Panc1 (cell line): ENCODE measurements around the gene MAP3K2. TPM values are rescaled to one million over a fixed set of nuclear protein-coding genes. Genes with fewer than 3 reads are reported as not detected.
A peak's percentile ranks its signal among the peaks of the same experiment; 100 is the strongest.

Source experiments
- ATAC-seq: fragments of 200-7000 bp; cut with Tn5 transposase; 2 replicates; pipeline ENCODE4 v1.9.1; 2020; ENCODE audit warnings: mild to moderate bottlenecking, moderate library complexity
- BruUV-seq: library from RNA; stranded (reverse); fragments of 400-500 nt; replicated peaks from 2 replicates; lab custom pipeline; 2021; lab: Mats Ljungman, UMichigan
- CTCF ChIA-PET: fragments of 300-600 bp; sonication (Branson Sonifier 250); formaldehyde crosslinking; loops from one replicate; lab custom pipeline; 2022; ENCODE audit warnings: antibody characterized with exemption; lab: Charles Lee
- POLR2A ChIA-PET: fragments of 300-600 bp; sonication (Branson Sonifier 250); formaldehyde crosslinking; loops from one replicate; lab custom pipeline; 2022; ENCODE audit warnings: antibody characterized with exemption; lab: Charles Lee
- DNase-seq: peaks from one replicate; pipeline ENCODE4 v3.0.0-alpha.2; 2010; ENCODE audit warnings: low read depth, low spot score
- H3K27ac ChIP-seq: 2 replicates; pipeline ENCODE4 v1.5.1; 2011; ENCODE audit warnings: mild to moderate bottlenecking, low read length, inconsistent platforms
- H3K27me3 ChIP-seq: fragments of 200-500 bp; sonication (Bioruptor generic); 2 replicates; pipeline ENCODE4 v1.6.0; 2014; ENCODE audit warnings: low read length, inconsistent platforms; ENCODE audit not compliant: control insufficient read depth, insufficient read depth
- H3K36me3 ChIP-seq: fragments of 200-500 bp; sonication (Bioruptor generic); 2 replicates; pipeline ENCODE4 v1.5.1; 2014; ENCODE audit warnings: inconsistent platforms, mild to moderate bottlenecking, low read length, moderate library complexity; ENCODE audit not compliant: control insufficient read depth, insufficient read depth
- H3K4me1 ChIP-seq: 2 replicates; pipeline ENCODE4 v1.5.1; 2011; ENCODE audit warnings: inconsistent platforms, mild to moderate bottlenecking, low read length, moderate library complexity; ENCODE audit not compliant: control insufficient read depth, insufficient read depth
- H3K4me3 ChIP-seq, 2 experiments: 2 replicates each; pipeline ENCODE4 v1.5.1; 2011 to 2012; ENCODE audit warnings: low read depth in 2 of 2, low read length in 2 of 2, mild to moderate bottlenecking in 2 of 2, inconsistent platforms in 1 of 2, moderate library complexity in 1 of 2
- H3K9me3 ChIP-seq: fragments of 200-500 bp; sonication (Bioruptor generic); 2 replicates; pipeline ENCODE4 v1.5.1; 2014; ENCODE audit warnings: low read depth, mild to moderate bottlenecking, inconsistent platforms, low read length, moderate library complexity; ENCODE audit not compliant: control insufficient read depth, insufficient read depth
- POLR2AphosphoS5 ChIP-seq: IDR thresholded peaks from 2 replicates; pipeline ENCODE4 v1.6.1; 2012; ENCODE audit warnings: mild to moderate bottlenecking, low read depth, low read length, moderate library complexity
- SIN3A ChIP-seq: IDR thresholded peaks from 2 replicates; pipeline ENCODE4 v1.6.1; 2012; ENCODE audit warnings: low read depth, mild to moderate bottlenecking, low read length, moderate library complexity, borderline replicate concordance; ENCODE audit not compliant: insufficient read depth
- TCF7L2 ChIP-seq: IDR thresholded peaks from 2 replicates; pipeline ENCODE4 v1.6.1; 2011; ENCODE audit warnings: mild to moderate bottlenecking, low read depth, low read length, inconsistent platforms
- in situ Hi-C: cut with HindIII; loops from 2 replicates; pipeline ENCODE4 v1.10.0; 2016; ENCODE audit warnings: low sequenced_read_pairs, low pct_unique_long_range_greater_than_20kb
- intact Hi-C: fragments of 100-400 bp; cut with micrococcal nuclease; formaldehyde crosslinking; loops from one replicate; pipeline ENCODE4 v1.10.0; 2022; ENCODE audit not compliant: unreplicated experiment
- total RNA-seq: library from RNA; stranded (reverse); gene quantifications from one replicate; pipeline ENCODE4 v1.2.1, GENCODE V29; 2021; ENCODE audit not compliant: unreplicated experiment
- TF ChIP-seq, protein P1 (sequence below): fragments of 450-650 bp; IDR thresholded peaks from 2 replicates; pipeline ENCODE4 v1.5.1; 2017; ENCODE audit warnings: mild to moderate bottlenecking
- TF ChIP-seq, protein P2 (sequence below), 2 experiments: IDR thresholded peaks; 2 replicates each; pipeline ENCODE4 v1.6.1; 2011 to 2012; ENCODE audit warnings: low read depth in 2 of 2, control low read depth in 1 of 2, low read length in 1 of 2, mild to moderate bottlenecking in 1 of 2, moderate library complexity in 1 of 2; ENCODE audit not compliant: insufficient read depth in 1 of 2

The MAP3K2 gene
- total RNA-seq, 1 experiment from 2014 or later: 70.6 TPM

- Histone ChIP-seq H3K4me1 (peaks cover 44% of the 10 kb centered on the region), H3K4me3 (peak overlapping the region; percentile 79 to 86; a peak in 3 of 4 replicates), H3K36me3 (no peaks in the 10 kb centered on the region), H3K27me3 (no peaks in the 10 kb centered on the region), H3K27ac (peak overlapping the region; percentile 69; the same call in 1 of the 2 replicates), H3K9me3 (no peaks in the 10 kb centered on the region)
- ChIA-PET POLR2A (no interaction called here), CTCF (interaction anchor here (1.0 kb wide), 1 partner anchor 39 kb away, joined by 3 read pairs; no protein-coding TSS in a partner anchor)
- intact Hi-C loops (no loop called here), in situ Hi-C loops (no loop called here)
- no peak for DNase-seq
- BruUV-seq: no TSS peak
- TF ChIP-seq SIN3A (no peak), TCF7L2 (no peak), POLR2AphosphoS5 (no peak)
- TF ChIP-seq, protein P1, sequence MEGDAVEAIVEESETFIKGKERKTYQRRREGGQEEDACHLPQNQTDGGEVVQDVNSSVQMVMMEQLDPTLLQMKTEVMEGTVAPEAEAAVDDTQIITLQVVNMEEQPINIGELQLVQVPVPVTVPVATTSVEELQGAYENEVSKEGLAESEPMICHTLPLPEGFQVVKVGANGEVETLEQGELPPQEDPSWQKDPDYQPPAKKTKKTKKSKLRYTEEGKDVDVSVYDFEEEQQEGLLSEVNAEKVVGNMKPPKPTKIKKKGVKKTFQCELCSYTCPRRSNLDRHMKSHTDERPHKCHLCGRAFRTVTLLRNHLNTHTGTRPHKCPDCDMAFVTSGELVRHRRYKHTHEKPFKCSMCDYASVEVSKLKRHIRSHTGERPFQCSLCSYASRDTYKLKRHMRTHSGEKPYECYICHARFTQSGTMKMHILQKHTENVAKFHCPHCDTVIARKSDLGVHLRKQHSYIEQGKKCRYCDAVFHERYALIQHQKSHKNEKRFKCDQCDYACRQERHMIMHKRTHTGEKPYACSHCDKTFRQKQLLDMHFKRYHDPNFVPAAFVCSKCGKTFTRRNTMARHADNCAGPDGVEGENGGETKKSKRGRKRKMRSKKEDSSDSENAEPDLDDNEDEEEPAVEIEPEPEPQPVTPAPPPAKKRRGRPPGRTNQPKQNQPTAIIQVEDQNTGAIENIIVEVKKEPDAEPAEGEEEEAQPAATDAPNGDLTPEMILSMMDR: no peak
- TF ChIP-seq, protein P2, sequence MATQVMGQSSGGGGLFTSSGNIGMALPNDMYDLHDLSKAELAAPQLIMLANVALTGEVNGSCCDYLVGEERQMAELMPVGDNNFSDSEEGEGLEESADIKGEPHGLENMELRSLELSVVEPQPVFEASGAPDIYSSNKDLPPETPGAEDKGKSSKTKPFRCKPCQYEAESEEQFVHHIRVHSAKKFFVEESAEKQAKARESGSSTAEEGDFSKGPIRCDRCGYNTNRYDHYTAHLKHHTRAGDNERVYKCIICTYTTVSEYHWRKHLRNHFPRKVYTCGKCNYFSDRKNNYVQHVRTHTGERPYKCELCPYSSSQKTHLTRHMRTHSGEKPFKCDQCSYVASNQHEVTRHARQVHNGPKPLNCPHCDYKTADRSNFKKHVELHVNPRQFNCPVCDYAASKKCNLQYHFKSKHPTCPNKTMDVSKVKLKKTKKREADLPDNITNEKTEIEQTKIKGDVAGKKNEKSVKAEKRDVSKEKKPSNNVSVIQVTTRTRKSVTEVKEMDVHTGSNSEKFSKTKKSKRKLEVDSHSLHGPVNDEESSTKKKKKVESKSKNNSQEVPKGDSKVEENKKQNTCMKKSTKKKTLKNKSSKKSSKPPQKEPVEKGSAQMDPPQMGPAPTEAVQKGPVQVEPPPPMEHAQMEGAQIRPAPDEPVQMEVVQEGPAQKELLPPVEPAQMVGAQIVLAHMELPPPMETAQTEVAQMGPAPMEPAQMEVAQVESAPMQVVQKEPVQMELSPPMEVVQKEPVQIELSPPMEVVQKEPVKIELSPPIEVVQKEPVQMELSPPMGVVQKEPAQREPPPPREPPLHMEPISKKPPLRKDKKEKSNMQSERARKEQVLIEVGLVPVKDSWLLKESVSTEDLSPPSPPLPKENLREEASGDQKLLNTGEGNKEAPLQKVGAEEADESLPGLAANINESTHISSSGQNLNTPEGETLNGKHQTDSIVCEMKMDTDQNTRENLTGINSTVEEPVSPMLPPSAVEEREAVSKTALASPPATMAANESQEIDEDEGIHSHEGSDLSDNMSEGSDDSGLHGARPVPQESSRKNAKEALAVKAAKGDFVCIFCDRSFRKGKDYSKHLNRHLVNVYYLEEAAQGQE (IDR thresholded peaks at IDR 0.05; ENCODE audit: insufficient read depth in 1 of 2, low read depth in 2 of 2, low read length in 1 of 2): no peak
- no peak for ATAC-seq
Observed at GRCh38 chr2:127386246-127386645, 1.5 kb downstream of the MAP3K2 start.

DNA sequence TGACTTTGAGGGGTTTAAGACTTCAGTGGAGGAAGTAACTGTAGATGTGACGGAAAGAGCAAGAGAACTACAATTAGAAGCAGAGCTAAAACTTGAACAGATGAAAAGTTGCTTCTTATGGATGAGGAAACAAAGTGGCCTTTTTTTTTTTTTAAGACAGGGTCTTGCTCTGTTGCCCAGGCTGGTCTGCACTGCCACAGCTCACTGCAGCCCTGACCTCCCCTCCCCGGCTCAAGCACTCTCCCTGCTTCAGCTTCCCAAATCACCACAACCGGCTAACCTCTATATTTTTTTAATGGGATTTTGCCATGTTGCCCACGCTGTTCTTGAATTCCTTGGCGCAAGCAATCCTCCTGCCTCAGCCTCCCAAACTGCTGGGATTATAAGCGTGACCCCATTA, 3.2 kb downstream of the MAP3K2 start:
- no peak overlapping the region for H3K4me3 ChIP-seq
- no peaks in the 10 kb centered on the region for H3K27me3 ChIP-seq
- no peaks in the 10 kb centered on the region for H3K9me3 ChIP-seq
- H3K27ac ChIP-seq: no peak overlapping the region
- intact Hi-C loops: no loop called here
- no peak for TF ChIP-seq POLR2AphosphoS5
- TF ChIP-seq, protein P1: no peak
- no peak for TF ChIP-seq TCF7L2
- TF ChIP-seq, protein P2 (IDR thresholded peaks at IDR 0.05; ENCODE audit: insufficient read depth in 1 of 2, low read depth in 2 of 2, low read length in 1 of 2): no peak
- no peak for TF ChIP-seq SIN3A
- peaks cover 39% of the 10 kb centered on the region for H3K4me1 ChIP-seq
- DNase-seq: no peak
- POLR2A ChIA-PET: no interaction called here
- CTCF ChIA-PET: no interaction called here
- BruUV-seq: no TSS peak
- no peak for ATAC-seq
- H3K36me3 ChIP-seq: no peaks in the 10 kb centered on the region
- in situ Hi-C loops: no loop called here
